HG03175 (cell line): ENCODE results near the gene ZDHHC11.
"Not testable (repeated sequence)": the region's sequence is repeated elsewhere in the genome, so short reads cannot be mapped to it uniquely, and the experiment has no call there.

ENCODE experiments used
- ATAC-seq: cut with Tn5 transposase; IDR thresholded peaks from one replicate; pipeline ENCODE4 v1.9.1; 2021; ENCODE audit warnings: mild to moderate bottlenecking, moderate library complexity; ENCODE audit not compliant: unreplicated experiment

Gene ZDHHC11

DNA sequence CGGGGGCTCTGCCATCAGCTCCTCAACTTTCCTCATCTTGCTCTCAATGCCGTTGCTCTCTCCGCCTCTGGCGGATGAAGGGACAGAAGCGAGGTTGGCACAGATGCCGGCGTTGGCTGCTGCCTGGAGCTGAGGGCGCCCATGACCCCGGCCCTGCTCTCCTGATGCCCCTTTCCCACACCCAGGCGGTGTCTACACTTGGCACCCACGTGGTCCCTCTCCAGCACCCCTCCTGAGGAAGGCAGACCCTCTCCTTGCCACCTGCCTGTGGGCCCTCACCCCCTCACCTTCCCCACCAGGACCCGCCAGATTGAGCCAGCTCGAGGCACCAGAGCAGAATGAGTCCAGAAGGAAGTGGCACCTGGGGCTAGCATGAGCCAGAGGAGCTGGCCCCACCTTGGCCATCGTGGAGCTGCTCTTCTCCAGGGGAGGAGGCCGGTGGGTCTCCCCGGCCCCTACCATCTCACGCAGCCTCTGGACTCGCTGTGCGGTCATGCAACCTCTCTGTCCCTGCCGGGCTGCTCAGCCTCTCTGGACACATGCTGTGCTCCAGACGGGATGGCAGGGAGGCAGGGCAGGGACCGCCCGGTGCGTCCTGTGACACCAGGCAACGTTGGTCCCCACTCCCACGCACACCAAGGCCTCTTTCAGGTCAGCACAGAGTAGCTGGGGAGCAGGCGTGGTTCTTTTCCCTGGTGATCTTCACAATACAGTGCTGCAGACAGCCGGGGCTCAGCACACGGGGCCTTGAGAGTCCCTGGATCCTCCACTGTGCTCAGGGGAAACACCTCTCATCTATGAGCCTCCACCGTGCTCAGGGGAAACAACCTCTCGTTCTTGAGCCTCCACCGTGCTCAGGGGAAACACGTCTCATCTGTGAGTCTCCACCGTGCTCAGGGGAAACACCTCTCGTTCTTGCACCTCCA lies 4.8 kb downstream of the ZDHHC11 start:
- not testable (repeated sequence) for ATAC-seq

DNA sequence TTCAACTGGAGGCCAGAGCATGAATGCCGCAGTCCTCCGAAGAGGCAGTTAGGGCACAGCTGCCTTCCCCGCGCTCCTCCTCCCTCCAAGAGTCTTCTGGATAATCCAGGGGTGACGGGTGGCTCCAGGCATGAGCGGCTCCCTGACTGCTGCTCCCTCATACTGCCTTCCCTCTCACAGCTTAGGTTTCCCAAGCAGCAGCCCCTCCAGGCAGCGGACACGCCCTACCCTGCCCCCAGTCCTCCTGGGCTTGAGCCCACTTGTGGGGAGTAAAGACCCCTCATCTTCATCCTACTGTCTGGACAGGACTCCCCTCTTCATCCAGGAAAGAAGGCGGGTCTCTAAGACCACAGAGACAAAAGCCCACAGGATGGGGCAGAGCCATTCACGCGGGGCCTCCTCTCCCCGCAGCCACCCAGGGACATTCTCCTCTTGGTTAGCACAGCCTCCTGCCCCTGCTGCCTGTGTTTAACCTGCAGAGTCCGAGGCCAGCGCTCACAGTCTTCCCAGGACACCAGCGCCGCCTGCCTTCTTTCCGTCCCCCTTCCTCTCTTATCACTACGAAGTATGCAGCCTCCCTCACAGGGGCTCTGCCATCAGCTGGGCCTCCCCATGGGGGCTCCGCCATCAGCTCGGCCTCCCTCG lies 5.6 kb downstream of the ZDHHC11 start:
- ATAC-seq: not testable (repeated sequence)

- not testable (repeated sequence) for ATAC-seq
These were observed 6.4 kb downstream of the ZDHHC11 start for GRCh38 chr5:844426-844825.

GRCh38 chr5:843926-844325 lies 6.9 kb downstream of the ZDHHC11 start:
- not testable (repeated sequence) for ATAC-seq

DNA sequence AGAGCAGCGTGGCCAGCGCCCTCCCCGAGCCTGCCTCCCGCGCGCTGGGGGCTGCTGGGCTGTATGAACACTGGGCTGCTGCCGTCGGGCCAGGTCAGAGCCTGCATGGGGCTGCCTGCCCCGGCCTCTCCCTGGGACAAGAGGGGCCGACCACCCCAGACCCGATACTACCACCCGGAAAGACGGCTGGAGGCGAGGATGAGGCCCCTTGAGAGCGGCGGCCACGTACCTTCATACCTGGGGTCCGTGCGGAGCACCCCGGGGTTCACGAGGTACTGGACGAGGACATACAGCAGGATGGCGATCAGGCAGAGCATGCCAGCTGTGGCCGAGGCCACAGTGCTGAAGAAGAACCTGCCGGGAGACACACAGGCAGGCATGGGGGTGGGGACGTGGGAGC lies 7.4 kb downstream of the ZDHHC11 start:
- not testable (repeated sequence) for ATAC-seq

DNA sequence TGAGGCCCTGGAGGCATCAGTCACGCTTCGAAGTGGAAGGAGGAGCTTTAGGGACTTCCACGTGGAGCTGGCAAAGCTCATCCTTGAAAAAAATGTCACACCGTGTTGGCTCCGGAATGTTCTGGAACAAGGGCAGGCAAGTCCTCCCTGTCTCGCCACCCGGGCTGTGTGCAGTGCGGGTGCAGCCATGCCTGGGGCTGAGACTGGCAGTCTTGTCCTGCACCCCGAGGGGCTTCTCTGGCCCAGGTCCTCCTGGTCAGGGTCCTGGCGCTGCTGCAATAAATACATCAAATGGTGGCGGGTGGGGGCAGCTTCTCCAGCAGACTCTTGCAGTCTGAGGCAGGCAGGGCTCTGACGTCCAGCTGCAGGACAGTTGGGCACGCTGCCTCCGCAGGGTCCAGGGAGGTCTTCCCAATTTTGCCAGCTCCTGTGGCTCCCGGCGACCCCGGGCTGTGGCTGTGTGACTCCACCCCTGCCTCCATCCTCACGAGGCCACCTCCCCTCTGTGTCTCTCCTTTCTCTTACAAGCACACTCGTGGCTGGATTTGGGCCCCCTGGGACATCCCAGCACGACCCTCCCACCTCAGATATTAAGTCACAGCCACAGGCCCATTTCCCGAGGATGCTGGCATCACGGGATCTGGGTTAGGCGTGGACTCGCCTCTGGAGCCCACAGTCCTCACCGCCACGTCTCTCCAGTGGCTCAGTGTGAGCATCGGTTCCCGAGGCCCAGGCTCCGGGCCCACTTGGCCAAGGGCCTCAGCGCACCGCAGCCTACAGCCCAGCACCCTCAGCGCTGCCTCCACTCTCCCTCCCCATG lies 8.2 kb downstream of the ZDHHC11 start:
- not testable (repeated sequence) for ATAC-seq

DNA sequence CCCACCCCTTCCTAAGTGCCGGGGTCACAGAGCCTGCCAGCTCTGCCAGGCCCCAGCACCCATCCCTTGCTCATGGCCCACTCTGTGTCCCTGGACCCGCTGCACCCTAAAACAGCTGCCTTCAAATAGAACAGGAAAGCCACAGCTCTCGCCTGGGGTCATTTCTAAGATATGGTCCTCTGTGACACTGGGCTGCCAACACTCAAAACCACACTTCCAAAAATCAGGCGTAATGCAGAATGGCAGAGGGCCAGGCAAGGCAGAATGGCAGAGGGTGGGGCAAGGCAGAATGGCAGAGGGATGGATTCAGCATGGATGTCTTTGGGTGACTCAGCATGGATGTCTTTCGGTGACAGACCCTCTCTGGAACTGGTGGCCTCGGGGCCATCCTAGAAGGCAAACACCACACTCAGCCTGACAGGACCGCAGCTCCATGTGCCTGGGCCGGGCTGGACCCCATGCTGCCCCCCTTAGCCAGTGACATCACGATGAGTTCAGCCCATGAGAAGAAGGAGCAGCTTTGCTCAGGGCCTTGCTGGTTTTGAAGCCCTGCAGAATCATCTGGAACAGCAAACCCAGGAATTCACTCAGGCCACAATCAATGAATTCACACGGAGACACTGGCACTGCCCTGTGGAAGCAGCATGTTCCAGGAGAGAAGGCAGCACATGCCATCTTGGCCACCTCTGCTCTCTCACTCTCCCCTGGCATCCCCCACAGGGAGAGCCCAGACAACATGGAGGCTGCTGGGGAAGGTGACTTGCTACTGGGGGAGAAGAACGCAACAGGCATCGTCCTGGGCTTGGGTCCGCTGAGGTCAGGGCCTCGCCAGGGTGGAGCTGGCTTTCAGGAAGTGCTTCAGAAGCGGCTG lies 9.0 kb downstream of the ZDHHC11 start:
- not testable (repeated sequence) for ATAC-seq

DNA sequence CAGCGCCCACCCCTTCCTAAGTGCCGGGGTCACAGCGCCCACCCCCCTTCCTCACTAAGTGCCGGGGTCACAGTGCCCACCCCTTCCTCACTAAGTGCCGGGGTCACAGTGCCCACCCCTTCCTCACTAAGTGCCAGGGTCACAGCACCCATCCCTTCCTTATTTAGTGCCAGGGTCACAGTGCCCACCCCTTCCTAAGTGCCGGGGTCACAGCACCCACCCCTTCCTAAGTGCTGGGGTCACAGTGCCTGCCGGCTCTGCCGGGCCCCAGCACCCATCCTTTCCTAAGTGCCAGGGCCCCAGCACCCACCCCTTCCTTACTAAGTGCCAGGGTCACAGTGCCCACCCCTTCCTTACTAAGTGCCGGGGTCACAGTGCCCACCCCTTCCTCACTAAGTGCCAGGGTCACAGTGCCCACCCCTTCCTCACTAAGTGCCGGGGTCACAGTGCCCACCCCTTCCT lies 9.8 kb downstream of the ZDHHC11 start:
- ATAC-seq: not testable (repeated sequence)

GRCh38 chr5:840118-840973 lies 10.4 kb downstream of the ZDHHC11 start:
- ATAC-seq: not testable (repeated sequence)

GRCh38 chr5:838431-838851 lies 12.3 kb downstream of the ZDHHC11 start:
- not testable (repeated sequence) for ATAC-seq

GRCh38 chr5:837621-838121 lies 13.1 kb downstream of the ZDHHC11 start:
- not testable (repeated sequence) for ATAC-seq

- not testable (repeated sequence) for ATAC-seq
These were observed 14.7 kb downstream of the ZDHHC11 start for GRCh38 chr5:835933-836612.

DNA sequence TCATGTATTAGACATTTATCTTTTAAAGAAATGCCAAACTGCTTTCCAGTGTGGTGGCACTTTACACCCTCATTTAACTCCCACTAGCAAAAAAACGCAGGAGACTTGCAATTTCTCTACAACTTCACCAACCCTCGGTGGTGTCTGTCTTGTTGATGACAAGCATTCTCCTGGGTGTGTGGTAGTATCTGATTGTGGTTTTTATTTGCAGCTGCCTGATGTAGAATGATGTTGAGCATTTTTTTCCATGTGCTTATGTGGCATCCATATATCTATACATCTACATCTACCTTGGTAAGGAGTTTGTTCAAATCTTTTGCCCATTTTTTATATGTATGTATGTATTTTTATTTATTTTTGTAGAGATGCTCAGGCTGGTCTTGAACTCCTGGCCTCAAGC lies 16.8 kb downstream of the ZDHHC11 start:
- not testable (repeated sequence) for ATAC-seq

DNA sequence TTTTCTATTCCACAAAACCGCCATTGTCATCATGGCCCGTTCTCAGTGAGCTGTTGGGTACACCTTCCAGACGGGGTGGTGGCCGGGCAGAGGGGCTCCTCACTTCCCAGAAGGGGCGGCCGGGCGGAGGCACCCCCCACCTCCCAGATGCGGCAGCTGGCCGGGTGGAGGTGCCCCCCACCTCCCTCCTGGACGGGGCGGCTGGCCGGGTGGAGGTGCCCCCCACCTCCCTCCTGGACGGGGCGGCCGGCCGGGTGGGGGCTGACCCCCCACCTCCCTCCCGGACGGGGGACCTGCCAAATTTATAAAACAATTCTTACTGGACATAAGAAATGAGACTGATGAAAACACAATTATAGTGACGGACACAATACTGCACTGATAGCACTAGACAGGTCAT lies 22.6 kb downstream of the ZDHHC11 start:
- not testable (repeated sequence) for ATAC-seq

GRCh38 chr5:825544-825943 lies 25.2 kb downstream of the ZDHHC11 start:
- ATAC-seq: not testable (repeated sequence)

DNA sequence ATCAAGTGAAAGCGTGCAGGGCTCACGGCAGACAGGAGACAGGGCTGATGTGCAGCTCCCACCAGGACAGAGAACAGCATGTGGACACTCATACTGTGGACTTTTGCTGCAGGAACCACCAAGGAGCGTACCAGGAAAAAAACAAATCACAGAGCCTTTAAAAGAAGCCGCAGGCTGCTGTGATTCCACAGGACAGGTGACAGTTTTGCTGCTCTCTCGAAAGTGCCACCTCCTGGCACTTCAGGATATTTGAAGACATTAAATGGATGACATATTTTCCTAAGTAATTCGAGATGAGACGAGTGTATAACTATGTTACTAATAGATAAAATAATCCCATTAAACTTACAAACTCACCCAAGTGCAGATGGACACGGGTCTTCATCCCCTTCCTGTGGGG lies 29.3 kb downstream of the ZDHHC11 start:
- no peak for ATAC-seq

- no peak for ATAC-seq
These were observed 30.5 kb downstream of the ZDHHC11 start for GRCh38 chr5:820245-820644.

GRCh38 chr5:819078-819477 lies 31.7 kb downstream of the ZDHHC11 start:
- ATAC-seq: no peak
